GM21529 (cell line): ENCODE measurements around the gene PRR5.

ENCODE experiments used
- ATAC-seq: cut with Tn5 transposase; IDR thresholded peaks from one replicate; pipeline ENCODE4 v1.9.1; 2021; ENCODE audit not compliant: unreplicated experiment

PRR5 gene

GRCh38 chr22:44692662-44693007 is 9.4 kb upstream of the PRR5 start:
- no peak for ATAC-seq

DNA sequence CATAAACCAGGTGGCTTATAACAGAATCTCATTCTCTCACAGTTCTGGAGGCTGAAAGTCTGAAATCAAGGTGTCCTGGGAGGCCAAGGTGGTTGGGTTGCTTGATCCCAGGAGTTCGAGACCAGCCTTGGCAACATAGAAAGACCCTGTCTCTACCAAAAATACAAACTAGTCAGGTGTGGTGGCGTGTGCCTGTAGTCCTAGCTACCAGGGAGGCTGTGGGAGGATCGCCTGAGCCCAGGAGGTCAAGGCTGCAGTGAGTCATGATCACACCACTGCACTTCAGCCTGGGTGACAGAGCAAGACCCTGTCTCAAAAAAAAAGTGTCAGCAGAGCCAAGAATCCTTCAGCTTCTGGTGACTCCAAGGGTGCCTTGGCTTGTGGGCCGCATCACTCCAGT is 8.9 kb upstream of the PRR5 start:
- ATAC-seq = no peak

- no peak for ATAC-seq
Observed at GRCh38 chr22:44693756-44694155, 8.2 kb upstream of the PRR5 start.

- ATAC-seq = no peak
Observed at GRCh38 chr22:44697423-44698141, 4.4 kb upstream of the PRR5 start.

DNA sequence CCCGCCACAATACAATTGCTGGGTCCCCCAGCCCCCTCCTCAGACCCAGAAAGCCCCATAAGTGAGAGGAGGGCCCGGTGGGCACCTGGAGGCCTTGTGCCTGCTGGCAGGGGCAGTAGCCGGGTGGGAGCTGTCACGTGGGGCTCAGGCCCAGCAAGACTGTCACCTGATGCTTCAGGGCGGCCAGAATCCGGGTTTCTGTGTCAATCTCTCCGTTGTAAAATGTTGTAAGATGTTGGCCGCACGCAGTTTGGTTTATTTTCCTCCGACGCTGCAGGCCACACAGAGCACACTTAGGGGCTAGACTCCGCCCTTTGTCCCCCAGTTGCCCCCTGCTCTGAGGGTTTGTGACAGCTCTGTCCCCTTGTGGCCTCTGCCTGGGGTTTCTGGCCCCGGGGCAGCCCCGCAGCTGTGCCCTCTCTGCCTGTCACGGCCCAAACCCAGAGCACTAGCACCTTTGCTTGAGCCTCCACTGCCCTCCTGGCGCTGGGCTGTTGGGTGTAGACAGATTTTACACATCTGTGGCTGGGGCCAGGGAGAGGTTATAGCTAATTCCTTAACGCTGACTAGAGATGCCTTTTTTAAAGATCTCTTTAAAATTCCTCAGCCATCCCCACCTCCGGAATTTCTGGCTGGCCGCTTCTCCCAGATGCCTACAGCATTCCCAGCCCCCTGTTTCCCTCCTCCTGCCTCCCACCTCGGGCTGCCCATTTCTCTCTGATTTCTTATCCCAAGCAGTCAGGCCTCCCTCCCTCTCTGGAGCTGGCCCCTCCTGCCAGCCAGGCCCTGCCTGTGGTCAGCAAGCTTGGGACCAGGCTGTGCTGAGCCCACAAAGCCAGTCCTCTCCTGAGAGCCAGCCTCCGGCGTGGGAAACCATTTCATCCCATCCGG is 3.2 kb upstream of the PRR5 start:
- no peak for ATAC-seq

GRCh38 chr22:44700456-44700855 is 1.5 kb upstream of the PRR5 start:
- ATAC-seq = no peak

- no peak for ATAC-seq
Observed at GRCh38 chr22:44701187-44701790, 715 bp upstream of the PRR5 start.

- peak; percentile 37 for ATAC-seq
Observed at GRCh38 chr22:44702479-44703198, 635 bp downstream of the PRR5 start.

DNA sequence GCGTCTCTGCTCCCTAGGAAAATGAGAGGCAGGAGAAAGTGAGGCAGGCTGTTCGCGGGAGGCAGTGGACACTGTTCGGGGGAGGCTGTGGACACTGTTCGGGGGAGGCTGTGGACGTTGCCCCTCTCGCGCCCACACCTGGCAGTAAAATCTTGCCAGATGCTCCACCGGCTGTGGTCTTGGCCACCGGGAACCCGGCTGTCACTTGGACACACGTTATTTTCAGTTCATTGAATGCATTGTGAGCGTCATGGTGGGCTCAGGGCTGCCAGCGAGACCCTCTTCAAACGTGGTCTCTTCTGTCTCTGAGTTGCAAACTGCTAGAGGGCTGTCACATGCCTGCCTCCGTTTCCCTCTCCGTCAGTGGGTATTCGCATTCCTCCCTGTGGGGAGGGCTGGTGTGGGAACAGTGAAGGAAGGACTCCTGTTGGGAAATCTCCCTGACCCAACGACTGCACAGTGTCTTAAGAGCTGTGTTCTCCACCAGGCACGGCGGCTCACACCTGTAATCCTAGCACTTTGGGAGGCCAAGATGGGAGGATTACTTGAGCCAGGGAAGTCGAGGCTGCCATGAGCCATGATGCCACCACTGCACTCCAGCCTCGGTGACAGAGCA is 1.4 kb downstream of the PRR5 start:
- ATAC-seq = no peak

GRCh38 chr22:44704159-44705021 is 2.4 kb downstream of the PRR5 start:
- ATAC-seq = no peak

DNA sequence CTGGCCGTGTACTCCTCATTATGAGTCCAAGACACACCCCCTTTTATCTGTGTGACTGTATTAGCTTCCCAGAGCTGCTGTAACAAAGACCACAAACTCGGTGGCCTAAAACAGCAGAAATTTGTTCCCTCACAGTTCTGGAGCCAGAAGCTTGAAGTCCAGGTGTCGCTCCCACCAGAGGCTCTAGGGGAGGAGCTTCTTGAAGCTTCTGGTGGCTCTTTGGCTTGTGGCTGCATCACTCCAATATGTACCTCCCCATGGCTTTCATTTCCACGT is 3.0 kb downstream of the PRR5 start:
- ATAC-seq = no peak

GRCh38 chr22:44706488-44706887 is 4.5 kb downstream of the PRR5 start:
- no peak for ATAC-seq

DNA sequence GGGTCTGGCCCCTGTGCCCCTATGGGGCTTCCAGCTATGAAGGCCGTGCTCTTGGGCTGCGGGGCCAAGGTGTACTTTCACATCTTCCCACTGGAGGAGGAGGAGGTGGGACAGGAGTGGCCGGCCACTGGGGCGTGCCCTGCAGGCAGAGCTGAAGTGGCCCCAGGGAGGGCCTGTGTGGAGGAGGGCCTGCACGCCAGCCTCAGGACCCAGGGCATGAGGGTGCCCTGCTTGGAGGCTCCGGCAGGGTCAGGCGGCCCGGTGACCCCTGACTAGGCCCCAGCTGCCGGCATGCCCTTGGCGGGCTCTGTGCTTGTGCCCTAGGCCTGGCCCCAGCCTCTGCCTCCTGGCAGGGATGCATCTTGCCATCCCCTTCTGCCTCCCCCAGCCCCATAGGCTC is 5.2 kb downstream of the PRR5 start:
- no peak for ATAC-seq

- no peak for ATAC-seq
Observed at GRCh38 chr22:44707752-44708151, 5.7 kb downstream of the PRR5 start.

GRCh38 chr22:44709881-44710392 is 7.9 kb downstream of the PRR5 start:
- no peak for ATAC-seq

- no peak for ATAC-seq
Observed at GRCh38 chr22:44710474-44711240, 8.7 kb downstream of the PRR5 start.

DNA sequence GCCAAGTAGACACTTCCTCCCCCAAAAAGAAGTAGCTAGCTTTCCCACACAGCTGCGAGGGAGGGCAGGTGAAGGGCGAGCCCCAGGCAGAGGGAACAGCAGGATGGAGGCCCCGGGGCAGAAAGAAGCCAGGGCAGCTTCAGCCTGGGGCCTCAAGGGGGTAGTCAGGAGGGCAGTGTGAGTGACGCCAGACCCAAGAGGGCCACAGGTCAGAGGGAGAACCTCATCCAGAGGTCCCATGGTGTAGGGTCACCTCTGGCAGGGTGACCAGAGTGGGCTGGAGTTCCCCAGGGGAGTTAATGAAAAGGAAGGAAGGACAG is 9.2 kb downstream of the PRR5 start:
- ATAC-seq = no peak

DNA sequence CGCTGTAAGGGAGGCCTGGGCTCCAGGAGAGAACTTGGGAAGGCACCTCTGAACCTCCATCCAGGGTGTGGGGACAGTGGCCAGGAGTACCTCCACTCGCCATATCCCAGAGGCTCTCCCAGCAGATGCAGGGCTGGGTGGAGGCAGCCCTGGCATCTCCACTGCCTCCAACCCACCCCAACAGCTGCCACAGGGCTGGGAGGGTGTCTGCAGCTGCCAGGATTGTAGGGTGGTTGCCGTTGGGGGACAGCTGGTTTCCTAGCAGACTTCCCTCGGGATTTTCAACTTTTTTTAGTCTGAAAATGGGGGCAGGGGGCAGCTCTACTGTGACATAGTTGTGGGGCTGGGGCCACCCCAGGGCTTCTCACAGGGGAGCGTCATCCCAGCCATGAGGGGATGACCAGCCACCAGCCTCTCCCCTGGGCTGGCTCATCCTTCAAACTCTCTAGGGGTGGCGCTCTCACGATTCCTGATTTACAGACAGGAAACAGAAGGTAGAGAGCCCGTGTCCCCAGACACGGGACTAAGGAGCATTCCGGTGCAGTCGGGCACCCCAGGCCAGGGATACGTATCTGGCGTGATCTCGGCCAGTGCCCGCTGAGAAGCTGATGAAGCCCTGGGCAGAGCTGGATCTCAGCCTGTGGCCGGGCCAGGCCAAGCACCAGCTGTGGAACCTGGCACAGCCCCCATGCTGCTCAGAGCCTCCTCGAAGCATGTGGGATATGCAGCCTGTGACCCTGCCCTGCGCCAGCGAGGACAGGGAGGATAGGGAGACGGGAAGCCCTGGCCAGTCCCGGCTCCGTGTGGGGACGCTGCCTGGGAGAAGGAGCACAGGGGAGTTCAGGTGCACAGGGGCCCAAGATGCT is 9.9 kb downstream of the PRR5 start:
- no peak for ATAC-seq

- no peak for ATAC-seq
Observed at GRCh38 chr22:44712962-44713361, 11.0 kb downstream of the PRR5 start.
